DMS153 treated with DMSO at 0.1 percent for 48 hours (cell line): Measurements from ENCODE around the gene DIRAS1.

Experiments
- DNase-seq: peaks from one replicate; lab custom pipeline; 2025; ENCODE audit not compliant: unreplicated experiment; lab: John Stamatoyannopoulos, UW

Gene DIRAS1

DNA sequence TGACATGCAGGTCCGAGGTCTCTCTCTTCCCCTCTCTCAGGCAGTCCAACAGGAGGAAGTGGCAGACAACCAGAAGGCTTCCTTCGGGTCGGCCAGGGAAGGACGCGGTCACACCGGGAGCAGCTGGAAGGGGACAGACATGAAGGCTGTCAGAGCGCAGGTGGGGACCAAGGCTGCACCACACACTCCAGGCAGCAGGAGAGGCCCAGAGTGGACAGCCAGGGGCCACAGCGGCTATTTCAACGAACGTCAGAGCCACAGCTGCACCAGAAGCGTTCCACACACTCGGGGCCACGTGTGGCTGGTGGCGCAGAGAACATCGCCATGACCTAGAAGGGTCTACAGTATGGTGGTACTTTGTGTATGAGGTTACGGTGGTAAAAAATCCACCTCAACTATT is 34.6 kb upstream of the DIRAS1 start:
- DNase-seq, result no peak

DNA sequence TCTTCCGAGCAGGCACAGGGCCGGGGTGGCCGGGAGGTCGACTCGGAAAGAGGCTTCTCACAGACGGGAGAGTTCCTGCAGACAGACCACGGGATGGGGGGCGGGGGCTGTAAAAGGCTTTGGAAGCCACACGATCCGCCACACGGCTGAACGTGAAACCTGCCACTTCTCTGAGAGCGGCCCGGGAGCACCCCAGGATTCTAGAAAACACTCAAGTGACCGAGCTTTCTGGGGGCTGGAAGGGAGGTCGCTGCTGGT is 34.2 kb upstream of the DIRAS1 start:
- no peak for DNase-seq

DNA sequence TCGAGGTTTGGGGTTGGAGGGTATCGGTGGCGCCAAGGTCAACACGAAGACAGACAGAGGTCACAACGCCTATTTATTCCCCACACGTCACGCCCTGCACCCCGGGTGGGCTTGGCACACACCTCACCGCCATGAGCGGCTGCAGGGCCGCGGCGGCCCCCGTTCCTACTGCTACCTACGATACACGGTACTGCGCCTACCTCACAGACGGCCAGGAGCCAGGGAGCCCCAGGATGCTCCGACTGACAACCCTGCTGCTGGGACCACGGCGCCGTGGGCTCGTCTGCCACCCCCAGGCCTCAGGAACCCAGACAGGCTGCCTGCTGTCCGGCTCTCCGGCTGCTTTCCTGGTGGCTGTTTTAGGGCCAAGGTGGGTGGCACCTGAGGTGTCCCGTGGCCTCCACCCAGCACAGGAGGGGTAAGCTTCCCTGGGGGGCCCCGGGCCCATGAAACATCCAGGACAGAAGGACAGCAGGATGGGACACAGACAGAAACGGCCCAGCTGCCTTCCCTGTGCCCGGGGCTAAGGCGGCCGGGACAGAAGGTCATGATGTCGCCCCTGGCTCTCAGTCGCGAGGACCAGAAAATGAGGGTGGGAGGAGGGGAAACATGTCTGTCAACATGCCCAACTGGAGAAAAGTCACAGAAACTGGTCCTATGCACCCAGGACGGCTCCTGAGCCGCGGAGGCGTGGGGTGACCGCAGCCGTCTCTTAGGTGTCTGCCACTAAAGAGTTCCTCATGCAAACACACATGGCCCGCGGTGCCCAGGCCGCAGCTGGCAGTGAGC is 33.7 kb upstream of the DIRAS1 start:
- no peak for DNase-seq

DNA sequence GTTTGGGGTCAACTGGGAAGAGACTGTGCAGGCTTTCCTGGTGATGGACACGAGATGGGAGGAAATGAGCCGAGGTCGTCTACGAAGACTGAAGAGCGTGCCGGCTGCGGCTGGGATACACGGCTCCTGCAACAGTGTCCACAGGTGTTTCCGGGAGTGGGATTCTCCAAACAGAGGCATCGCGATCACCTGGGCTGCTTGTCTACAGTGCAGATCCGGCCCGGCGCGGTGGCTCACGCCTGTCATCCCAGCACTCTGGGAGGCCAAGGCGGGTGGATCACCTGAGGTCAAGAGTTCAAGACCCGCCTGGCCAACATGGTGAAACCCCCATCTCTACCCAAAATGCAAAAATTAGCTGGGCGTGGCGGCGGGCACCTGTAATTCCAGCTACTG is 30.3 kb upstream of the DIRAS1 start:
- DNase-seq, result no peak

DNA sequence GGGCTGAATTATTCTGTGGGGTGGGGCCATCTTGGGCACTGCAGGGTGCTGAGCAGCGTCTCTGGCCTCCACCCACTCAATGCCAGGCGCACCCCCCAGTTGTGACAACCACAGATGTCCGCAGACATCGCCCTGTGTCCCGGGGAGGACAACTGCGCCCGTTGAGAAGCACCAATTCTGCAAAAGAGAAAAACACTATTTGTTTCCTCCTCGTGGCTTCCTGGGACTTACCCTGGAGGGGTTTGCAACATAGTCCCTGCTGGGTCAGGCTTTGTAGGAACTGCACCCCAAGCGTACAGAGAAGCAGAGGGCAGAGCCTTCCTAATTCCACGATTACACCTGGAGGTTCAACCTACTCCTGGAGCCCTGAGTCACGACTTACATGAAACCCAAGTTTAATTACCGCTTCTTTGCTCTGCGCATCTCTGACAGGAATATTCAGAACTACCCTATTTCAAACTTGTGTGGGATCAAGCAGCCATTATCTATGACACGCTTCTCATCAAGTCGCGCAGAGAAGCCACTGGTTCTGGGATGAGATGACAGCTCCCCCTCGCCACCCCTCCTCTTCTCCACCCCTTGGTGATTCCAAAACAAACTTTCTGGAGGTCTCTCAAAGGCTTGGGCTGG is 29.8 kb upstream of the DIRAS1 start:
- no peak for DNase-seq

DNA sequence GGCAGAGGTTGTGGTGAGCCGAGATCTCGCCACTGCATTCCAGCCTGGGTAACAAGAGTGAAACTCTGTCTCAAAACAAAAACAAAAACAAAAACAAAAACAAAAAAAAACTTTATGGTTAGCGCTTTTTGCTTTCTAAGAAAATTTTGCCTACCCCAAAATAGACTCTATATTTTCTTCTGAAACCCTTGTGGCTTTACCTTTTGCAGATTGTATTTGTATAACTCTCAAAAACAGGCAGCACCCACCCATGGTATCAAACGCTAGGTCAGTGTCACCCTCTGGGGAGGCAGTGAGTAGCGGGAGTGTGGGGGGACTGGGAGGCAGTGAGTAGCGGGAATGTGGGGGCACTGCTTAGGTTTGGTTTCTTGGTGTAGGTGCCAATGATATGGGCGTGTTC is 26.2 kb upstream of the DIRAS1 start:
- no peak for DNase-seq

DNA sequence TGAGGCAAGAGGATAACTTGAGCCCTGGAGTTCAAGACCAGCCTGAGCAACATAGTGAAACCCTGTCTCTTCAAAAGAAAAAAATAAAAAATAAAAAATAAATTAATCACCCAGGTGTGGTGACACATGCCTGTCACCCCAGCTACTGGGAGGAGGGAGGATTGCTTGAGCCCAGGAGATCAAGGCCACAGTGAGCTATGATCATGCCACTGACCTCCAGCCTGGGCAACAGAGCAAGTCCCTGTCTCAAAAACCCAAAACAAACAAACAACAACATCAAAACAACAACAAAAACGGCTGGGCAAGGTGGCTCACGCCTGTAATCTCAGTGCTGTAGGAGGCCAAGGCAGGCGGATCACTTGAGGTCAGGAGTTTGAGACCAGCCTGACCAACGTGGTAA is 22.9 kb upstream of the DIRAS1 start:
- no peak for DNase-seq

DNA sequence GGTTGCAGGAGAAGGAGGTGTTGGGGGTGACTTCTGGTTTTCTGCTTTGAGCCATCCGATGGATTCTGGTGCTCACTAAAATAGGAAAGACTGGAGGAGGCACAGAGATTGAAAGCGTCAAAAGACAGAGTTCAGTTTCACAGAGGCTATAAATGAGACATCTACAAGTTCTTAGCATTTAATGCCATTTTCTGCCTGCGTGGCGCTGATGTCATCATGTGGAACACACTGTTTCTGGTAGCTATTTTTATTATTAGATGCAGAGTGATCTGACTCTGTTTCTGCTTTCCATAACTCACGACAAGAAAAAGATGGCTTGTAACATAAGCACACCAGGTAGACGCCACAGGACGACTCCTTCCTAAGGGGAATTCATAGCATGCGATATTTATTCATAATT is 21.9 kb upstream of the DIRAS1 start:
- no peak for DNase-seq

DNA sequence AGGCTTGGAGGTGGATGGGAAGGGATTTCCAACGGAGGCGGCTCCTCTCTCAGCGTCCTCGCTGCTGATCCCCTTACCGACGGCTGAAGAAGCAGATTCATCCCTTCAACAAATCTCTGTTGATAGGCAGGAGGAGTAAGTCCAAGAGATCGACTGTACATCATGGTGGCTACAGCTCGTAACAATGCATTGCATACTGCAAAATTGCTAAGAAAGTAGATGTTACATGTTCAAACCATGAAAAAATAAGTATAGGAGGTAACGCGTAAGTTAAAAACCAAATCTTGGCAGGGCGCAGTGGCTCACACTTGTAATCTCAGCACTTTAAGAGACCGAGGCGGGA is 19.1 kb upstream of the DIRAS1 start:
- DNase-seq, result no peak

DNA sequence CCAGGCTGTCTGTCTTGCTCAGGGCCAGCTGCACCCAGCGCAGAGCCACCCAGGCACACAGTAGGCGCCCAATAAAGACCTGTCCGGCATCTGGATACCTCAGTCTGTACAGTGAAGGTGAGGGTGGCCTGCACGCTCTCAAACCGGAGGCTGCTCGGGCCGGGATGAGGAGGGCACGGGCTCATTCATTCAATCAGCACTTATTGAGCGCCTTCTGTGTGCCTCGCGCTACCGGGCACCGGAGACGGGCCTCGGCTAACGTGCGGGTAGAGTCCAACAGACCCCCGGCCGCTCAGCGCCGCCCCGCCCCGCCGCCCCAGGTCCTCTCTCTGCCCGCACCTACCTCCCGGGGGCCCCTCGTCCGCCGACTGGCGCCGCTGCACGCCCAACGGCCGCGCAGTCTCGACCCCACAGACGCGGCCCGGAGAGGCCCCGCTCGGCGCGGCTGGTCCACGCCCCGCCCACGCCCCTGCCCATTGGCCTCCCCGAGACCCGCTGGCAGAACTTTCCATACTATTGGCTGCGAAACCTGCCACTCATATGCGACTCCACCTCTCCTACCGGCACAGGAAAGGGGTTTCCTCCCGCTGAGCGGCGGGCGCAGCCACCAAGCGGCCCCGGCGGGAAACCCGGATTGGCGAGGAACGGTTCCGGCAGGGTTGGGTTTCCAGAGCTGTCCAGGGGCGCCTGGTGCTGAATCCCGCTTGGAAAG is 18.6 kb upstream of the DIRAS1 start, which contains the start of gene SLC39A3:
SLC39A3 (minus strand) TSS at position 416 of the 712 bp plus-strand sequence. CDS start 2,760 bp downstream, outside the sequence.
- DNase-seq, result peak; percentile 93

DNA sequence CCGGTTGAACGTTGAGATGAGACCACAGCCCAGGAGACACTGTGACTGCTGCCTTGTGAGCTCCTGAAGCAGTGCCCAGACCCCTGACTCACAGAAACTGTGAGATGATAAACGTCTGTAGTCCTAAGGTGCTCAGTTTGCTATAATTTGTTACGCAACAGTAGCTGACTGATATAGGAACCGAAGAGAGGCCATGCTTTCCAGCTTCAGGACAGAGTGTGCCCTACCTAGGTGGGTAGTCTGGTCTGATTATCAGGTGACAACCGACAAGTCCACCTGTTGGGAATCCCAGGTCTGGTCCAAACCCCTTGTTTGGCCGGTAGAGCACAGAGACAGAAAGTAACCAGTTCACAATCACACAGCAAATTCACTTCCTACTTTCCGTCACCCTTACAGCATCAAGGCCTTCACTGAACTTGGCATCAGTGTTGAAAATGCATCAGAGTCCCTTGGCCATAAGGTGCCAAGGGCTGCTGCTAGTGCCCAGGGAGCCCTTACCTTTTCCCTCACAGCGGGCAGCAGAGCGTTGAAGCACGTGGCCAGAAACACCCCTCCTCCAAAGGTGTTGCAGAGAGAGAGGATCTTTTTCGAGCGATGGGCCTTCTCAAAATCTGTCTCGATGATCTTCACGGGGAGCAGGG is 15.5 kb upstream of the DIRAS1 start:
- no peak for DNase-seq

DNA sequence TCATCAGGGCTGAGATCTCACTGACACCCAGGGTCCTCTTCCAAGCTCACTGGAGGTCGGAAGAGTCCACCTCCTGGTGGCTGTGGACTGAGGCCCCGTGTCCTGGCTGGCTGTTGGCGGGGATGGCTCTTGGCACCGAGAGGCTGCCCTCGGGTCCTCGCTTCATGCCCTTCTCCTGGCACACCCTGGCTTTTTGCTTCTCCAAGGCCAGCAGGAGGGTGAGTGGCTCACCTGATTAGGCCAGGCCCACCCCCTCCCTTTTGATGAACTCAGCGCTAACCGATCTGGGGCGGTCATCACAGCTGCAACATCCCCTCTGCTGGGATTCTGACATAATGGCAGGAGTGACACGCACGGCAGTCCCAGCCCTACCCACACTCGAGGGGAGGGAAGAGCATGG is 14.2 kb upstream of the DIRAS1 start:
- DNase-seq, result no peak

DNA sequence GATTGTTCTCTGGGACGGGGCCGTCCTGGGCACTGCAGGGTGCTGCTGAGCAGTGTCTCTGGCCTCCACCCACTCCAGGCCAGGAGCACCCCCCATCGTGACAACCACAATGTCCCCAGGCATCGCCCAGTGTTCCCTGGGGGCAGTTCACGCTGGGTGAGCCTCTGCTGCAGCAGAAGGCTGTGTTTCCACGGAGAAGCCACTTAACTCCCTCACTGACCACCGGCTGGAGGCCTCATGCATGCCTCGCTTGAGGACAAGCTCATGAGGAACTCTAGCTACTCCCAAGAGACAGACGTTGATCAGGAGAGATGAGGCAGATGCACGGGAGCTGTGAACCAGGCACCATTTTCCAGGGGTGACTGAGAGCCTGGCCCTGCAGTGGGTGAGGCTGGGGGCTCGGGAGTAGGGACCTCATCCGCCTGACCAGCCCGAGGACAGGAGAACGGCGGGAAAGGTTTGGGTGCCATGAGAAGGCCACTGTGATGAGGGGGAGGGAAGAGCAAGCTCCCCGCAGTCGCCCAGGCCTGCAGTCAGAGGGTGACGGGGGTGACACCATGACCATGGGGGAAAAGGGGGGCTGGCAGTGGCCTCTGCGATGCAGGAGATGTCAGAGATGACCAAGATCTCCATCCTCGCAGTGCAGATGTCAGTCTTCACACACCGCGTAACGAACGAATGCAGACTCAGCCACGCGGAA is 13.6 kb upstream of the DIRAS1 start:
- DNase-seq, result no peak

DNA sequence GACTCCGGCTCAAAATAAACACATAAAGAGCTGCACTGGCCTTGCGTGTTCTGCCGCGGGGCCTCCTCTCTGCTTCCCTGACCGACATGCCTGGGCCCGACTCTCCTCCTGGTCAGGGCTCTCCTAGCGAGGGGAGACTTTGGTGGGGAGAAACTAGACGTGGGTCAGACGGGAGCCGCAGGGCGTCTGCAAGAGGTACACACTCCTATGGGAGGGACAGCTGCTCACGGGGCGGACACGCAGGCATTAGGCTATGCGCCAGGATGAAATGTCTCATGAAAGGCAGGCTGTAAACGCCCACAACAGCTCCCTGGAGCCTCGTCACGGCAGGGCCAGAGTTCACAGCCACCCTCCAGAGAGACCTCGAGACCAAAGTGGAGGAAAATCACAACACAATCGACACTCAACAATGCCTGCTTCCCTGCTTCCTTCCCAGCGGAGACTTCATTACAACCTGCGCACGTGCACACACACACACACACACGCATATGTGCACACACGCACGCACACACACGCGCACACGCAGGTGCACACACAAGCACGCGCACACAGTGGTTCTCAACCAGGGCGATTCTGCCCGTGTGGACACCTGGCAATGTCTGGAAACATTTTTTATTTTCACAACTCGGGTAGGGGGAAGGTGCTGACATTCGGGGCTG is 12.9 kb upstream of the DIRAS1 start:
- DNase-seq, result no peak

DNA sequence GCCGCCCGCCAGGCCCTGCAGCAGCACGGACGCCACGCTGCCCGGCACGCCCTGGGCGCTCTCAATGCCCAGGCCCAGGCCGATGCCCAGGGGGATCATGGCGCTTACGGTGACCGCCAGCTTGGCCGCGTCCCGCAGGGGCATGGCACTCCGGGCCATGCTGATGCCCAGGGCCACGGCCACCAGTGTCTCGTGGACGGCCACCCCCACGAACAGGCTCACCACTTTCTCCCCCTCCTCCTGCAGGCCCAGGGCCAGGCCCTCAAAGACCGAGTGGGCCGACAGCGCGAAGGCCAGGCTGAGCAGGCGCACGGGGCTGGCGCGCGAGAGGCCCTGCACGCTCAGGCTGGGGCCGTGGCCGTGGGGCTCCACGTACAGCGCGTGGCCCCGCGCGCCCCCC is 11.7 kb upstream of the DIRAS1 start:
- no peak for DNase-seq

DNA sequence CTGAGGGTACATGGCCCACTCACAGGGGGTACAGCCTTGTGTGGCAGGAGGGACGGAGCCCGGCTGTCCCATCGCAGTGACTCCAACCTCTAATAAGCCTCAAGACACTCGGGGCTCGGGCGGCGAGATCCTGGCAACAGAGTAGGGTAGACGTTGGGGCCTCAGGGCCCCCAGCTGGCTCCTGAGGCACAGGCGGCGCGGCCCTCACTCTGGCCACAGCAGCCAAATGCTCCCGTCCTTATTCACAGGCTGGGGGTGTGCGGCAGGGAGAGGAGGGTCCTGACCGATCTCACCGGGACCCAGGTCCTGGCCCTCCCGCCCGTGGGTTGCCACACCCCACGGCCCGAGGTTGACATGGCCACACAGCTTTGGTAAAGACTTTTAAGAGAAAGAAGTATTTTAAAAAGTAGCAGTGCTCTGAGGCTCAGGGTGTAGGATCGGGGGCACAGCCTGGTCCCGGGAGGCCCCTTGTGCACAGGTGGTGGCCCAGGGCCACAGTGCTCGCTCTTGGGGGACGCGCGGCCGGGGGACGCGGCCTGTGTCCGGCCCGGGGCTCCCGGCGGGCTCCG is 11.1 kb upstream of the DIRAS1 start:
- no peak for DNase-seq

DNA sequence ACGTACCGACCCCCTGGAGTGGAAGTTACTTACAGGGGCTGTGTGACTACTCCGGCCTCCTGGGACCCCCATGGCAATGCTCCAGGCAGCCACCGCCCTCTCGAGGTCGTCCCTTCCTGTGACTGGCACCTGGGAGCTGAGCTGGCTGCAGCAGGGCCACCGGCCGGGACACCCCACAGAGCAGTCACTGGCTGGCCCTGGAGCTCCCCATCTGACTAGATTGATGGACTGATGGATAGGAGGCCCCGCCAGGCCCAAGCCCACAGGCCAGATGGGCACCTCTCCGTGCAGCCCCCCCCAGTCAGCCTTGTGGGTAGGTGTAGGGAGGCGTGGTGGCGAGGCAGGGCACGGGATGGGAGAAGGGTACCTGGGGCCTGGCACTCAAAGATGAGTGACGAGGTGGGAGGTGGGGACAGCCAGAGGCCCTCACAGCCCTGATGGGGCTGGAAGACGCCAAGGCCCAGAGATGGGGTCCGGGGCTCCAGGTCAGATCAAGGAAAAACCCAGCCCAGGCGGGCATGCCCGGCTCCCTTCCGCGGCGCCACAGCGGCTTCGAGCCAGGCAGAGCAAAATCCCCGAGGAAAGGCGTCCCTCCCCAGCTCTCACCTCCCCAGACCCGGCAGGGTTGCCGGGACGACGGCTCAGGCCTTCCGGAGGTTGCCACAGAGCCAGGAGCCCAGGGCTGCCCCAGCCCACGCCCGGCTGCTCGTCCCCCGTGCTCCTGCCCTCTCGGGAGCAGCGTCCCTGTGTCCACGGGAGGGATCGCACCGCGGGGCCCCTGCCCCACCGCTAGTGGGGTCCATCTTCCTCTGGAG is 10.2 kb upstream of the DIRAS1 start:
- DNase-seq, result no peak

DNA sequence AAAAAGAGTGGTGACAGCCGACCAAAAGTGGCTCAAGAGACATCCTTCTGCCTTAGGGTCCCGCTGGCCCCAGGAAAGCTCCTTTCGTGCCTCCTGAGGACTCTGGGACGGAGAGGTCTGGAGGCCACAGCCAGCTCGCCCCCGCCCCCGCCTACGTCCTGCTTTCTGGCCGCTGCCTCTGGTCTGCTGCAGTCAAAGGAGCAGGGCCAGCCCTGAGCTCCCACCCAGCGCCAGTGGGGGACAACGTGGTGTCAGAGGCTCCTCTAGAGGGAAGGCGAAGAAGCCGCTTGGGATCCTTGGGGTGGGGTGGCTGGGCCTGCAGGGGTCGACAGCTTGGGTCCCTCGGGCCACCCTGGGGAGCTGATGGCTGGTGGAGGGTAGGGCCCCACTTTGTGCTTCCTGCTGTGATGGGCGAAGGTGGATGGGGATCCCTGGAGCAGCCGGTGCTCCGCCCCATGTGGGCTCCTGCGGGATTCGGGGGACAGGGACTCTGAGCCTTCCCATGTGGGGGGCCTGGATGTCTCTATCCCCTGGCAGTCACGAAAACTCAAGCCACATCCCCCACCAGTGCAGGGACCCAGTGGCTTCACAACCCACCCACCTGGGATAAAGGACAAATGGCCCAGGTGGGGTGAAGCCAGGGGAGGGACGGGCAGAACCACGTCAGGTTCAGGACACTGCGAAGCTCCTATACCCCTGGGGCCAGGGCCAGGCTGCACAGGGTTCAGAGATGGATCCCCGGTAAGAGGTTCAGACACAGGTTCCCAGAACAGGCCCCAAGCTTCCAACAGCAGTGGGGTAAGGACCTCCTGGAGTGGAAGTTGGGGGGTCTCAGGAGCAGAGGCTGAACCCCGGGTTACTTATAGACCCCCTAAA is 9.0 kb upstream of the DIRAS1 start:
- DNase-seq, result no peak
